Left colon (tissue), 2 donors: Measurements from ENCODE around the gene SUN1. TPM values are rescaled to one million over a fixed set of nuclear protein-coding genes. Genes with fewer than 3 reads are reported as not detected.
A peak's percentile ranks its signal among the peaks of the same experiment; 100 is the strongest.
"Not testable (repeated sequence)": the region's sequence is repeated elsewhere in the genome, so short reads cannot be mapped to it uniquely, and the experiment has no call there.

Experiments
- ATAC-seq: fragments of 200-7000 bp; cut with Tn5 transposase; one replicate; pipeline ENCODE4 v1.9.1; 2020; ENCODE audit warnings: mild to moderate bottlenecking, moderate library complexity
- DNase-seq, 2 donors: peaks; one replicate each; pipeline ENCODE4 v3.0.0-alpha.2; 2020
- intact Hi-C, 2 donors: fragments of 100-400 bp; cut with DNase I in 1 of 2; cut with micrococcal nuclease in 1 of 2; formaldehyde crosslinking; loops; one replicate each; pipeline versions ENCODE4 v1.11.2 to v1.14.0; 2022; cut with DNase I, micrococcal nuclease
- total RNA-seq, 2 donors: library from RNA; stranded (reverse); fragmentation: NEBNext Ultra II Directional; extraction: Animal tissue kit (Norgen Biotek cat#: 25700); gene quantifications; one replicate each; pipeline ENCODE4 v1.2.1, GENCODE V29; 2021
- donor health status: DM: no; HTN: no; CAD: no.
- donor health status: DM: yes; HTN: yes; CAD: no.

Gene SUN1
- total RNA-seq, 2 donors from 2014 or later: 149 to 158 TPM

DNA sequence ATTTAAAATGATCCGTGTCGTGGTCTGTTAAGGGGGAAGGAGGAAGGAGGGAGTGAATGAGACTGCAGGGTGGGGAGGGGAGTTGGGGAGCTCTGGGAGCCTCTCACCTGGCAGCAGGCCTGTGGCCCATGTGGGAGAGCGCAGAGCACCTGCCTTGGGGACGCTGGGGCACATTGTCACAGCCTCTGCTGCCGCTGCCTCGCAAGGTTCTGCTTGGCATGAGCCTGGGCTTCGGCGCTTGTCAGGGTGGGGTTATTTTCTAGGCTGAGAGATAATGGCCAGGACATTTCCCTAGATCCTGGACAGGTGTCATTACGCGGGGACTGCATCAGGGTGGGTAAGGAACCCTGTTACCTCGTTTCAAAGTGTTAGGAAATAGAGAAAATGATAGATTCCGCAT is 2.2 kb upstream of the SUN1 start:
- ATAC-seq (peak; percentile 51), DNase-seq (no peak)
- intact Hi-C loops: loop anchor here in 1 of 2 donors (10.0 kb wide), 1 partner anchor 45 kb away; no protein-coding TSS in a partner anchor

DNA sequence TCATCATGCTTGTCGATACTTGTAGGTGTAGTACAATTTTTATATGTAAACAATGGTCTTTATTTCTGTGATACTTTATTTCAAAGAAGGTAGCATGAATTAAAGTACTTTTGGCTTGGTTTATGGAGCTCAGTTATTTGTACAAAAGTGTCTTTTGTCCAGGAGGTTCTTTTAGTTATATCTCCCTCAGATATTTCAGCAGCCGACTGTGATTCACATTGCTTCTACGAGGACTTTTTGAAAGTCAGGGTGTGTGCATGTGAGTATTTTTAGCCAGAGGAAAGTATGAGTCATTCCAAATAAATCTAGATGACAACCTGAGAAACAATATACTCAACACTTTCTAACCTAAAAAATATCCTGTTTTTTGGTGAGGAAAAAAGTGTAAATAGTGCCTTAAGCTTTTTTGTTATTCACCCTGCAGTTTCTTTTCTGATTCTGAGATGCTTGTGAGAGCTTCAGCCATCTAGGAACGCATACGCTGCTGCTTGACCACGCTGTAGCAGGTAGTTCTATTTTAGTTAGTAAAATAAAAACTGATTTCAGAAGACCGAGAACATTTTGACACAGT is 595 bp upstream of the SUN1 start:
- intact Hi-C loops: loop anchor here in 1 of 2 donors (2.0 to 10.0 kb wide), 2 partner anchors 35 to 47 kb away; no protein-coding TSS in a partner anchor
- DNase-seq (no peak), ATAC-seq (peak; percentile 48)

DNA sequence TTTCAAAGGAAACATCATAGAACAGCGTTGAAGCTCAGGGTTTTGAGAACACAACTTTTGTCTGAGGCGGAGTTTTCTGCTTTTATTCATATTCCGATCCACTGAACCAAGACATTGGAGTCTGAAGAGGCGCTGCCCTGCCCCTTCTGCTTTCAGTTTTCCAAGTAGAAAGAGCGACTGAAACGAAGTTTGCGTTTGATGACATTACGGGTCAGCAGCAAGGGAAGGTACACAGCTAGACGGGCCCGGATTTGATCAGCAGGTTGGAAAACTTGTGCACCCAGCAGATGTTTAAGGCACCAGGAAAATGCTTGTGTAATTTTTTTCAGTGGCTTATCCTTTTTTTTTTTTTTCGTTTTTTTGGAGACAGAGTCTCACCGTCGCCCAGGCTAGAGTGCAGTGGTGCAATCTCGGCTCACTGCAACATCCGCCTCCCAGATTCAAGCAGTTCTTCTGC is 720 bp downstream of the SUN1 start:
- no peak for DNase-seq
- intact Hi-C loops: loop anchor here in 1 of 2 donors (2.0 to 10.0 kb wide), 2 partner anchors 34 to 48 kb away; no protein-coding TSS in a partner anchor
- ATAC-seq: no peak

DNA sequence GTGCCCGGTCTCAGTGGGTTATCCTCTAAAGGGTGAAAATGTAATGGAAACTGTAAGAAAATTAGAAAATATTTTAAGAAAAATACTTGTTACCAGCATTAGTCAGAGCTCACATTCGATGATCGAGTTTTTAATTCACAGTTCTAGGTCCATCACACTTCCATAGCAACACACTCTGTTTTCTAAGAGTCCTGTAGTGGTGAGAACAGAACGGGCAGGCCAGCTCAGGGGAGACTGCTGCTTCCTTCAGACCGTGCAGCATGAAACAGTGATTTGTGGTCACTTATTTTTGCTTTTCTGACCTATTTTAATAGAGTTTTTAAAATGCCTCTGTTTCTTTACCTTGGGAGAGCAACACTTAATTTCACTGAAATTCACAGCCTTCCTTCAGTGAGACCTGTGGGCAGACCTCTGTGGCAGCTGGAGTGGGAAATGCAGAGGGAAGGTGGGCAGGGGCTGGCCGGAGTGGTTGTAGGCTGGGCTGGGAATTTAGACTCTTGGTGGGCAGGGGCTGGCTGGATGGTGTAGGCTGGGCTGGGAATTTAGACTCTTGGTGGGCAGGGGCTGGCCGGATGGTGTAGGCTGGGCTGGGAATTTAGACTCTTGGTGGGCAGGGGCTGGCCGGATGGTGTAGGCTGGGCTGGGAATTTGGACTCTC is 1.5 kb downstream of the SUN1 start:
- ATAC-seq (no peak), DNase-seq (no peak)
- intact Hi-C loops: loop anchor here in 1 of 2 donors (2.0 to 10.0 kb wide), 2 partner anchors 33 to 49 kb away; no protein-coding TSS in a partner anchor

DNA sequence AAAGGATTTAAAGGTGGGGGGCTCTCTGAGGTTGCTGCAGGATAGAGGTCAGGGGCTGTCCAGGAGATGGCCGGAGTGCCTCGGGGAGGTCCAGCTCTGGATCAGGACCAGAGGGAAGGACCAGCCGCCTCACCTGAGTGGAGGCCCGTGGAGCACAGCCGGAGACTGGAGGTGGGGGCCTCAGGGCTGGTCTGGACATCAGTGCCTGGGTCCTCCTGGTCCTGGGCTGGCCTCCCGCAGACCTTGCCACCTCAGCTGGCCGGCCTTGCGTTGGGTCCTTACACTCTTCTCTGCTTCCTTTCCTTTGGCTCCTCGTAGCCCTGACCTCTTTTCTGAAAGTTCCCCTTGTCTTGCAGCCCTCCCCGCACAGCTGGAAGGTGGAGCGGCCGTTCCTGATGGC is 2.0 kb downstream of the SUN1 start:
- intact Hi-C loops: loop anchor here in 1 of 2 donors (10.0 kb wide), 1 partner anchor 49 kb away; no protein-coding TSS in a partner anchor

DNA sequence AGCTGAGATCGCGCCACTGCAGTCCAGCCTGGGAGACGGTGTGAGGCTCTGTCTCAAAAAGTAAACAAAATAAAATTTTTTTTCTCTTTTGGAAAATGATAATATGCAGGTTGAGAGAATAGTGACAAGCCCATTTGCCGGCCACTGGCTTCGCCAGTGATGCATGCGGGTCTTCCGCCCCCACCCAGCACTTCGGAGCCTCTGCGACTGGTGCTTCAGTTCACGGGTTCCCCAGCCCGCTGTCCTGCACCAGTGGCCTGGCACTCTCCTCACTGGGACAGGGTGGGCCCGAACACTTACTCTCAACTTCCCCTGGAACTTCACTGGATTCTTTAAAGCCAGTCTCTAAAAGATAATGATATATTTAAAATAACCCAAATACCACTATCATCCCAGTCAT is 2.7 kb downstream of the SUN1 start:
- DNase-seq (no peak), ATAC-seq (no peak)
- intact Hi-C loops: loop anchor here in 1 of 2 donors (10.0 kb wide), 1 partner anchor 50 kb away; no protein-coding TSS in a partner anchor

More for the DNA sequence above, 2.0 kb downstream of the SUN1 start:
- DNase-seq: no peak
- no peak for ATAC-seq

DNA sequence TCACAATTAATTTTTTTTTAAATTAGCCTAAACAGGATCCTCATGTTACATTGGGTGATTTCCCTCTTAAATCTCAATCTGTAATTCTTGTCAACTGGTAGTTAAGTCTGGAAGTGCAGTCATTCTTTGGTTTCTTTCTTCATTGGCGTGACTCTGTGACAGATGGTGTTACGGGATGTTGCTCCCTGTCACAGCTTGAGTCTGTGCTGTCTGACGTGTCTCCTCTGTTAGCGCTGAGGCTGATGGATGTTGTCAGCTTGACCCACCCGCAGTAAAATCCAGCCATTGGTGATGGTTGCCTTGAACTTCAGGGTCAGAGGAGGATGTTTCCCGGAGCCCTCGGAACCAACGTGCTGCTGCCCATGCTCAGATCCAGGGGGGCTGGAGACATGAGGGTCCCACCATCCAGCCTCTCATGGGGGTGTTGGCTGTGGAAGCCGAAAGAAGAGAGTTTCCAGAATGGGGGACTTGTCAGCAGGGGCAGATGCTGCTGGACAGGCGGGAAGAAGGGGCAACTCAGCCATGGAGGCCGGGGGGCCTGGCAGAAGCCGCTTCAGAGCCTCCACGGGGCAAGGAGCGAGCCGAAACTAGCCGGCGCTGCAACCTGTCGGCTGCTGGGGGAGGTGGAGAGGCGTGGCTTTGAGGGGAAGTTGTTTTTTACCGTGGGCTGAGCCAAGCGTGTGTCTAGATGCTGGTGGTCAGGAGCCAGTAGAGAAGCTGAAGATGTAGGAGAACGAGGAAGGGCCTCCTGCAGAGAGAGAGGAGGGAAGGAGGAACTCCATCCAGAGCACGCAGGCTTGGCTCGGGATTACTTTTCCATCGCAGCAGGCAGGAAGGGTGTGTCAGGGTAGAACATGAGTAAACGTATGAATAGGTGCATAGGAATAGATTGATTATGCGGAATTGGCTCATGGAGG is 3.5 kb downstream of the SUN1 start:
- ATAC-seq (peak; percentile 83), DNase-seq (no peak)
- intact Hi-C loops: loop anchor here in 1 of 2 donors (10.0 kb wide), 1 partner anchor 51 kb away; no protein-coding TSS in a partner anchor

DNA sequence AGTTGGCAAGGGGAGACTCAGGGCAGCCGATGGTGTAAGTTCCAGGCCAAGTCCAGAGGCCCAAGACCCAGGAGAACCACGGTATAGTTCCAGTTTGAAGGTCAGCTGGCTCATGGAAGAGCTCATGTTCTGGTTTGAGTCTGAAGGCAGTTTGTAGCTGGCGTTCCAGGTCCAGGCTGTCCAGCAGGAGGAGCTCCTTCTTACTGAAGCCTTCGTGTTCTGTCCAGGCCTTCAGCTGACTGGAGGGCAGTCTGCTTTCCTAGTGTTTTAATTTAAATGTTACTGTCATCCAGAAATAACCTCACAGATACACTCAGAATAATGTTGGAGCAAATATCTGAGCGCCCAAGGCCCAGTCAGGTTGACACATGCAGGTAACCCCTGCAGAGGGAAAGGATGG is 4.2 kb downstream of the SUN1 start:
- DNase-seq (peak in 1 of 2 donors; percentile 57), ATAC-seq (peak; percentile 70)
- intact Hi-C loops: loop anchor here in 1 of 2 donors (10.0 kb wide), 1 partner anchor 52 kb away; no protein-coding TSS in a partner anchor

DNA sequence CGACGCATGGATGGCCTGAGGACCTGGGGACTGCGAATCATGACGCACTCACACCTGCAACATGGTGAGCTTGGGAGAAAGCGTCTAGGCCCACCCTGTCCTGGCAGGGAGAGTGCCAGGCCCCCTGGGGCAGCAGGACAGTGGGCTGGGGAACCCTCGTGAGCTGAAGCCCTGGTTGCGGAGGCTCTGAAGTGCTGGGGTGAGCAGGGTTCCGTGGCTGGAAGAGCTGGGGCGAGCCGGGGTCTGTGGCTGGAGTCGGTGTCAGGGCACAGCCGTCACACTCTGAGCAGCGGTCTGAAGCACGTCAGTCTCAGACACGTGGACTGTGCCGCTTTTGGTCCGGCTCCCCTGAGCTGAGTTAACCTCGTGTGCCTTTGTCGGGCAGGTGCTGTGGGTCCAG is 4.7 kb downstream of the SUN1 start:
- intact Hi-C loops: loop anchor here in 1 of 2 donors (10.0 kb wide), 1 partner anchor 52 kb away; no protein-coding TSS in a partner anchor
- DNase-seq: no peak
- ATAC-seq: no peak

DNA sequence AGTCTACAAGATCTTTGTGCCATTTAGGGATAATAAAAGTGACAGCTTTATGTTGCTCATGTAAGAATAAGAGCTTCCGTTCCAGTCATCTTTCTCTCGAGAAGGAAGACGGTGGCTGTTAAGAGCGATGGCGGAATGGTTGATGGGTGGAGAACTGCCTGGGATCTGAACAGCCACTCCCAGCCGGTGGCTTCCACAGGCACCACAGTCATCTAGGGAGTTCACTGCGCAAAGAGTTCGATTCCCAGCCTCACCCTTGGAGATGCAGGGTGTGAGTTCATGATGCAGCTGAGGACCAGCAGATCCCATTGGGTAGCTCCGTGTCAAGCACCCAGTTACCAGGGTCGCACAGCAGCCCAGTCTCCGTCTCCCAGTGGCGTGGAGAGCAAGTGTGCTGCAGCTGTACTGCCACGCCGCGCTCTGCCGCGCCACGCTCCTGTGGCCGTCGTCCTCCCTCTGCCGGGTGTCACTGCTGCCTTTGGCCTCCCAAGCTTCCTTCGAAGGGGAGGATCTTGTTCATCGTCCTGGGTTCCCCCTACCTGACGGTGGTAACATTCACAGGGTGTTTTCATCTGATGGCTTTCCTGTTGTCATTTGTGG is 7.8 kb downstream of the SUN1 start:
- intact Hi-C loops: no loop called here
- DNase-seq: no peak
- no peak for ATAC-seq

DNA sequence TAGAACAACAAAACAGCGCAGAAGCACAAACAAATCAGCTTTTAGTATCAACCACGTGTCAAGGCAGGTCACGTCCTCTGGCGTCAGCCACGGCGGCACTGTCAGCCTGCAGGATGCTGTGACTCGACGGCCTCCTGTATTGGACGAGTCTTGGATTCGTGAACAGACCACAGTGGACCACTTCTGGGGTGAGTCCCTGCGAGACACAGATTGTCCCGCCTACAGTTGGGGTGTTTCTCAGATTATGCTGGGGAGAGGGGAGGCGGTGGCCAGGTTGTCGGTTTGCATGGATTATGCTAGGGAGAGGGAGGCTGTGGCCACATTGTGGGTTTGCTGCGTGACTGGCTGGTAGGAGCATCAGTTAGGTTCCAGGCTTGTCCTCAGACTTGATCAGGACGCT is 9.7 kb downstream of the SUN1 start:
- DNase-seq: no peak
- ATAC-seq: no peak
- intact Hi-C loops: no loop called here

DNA sequence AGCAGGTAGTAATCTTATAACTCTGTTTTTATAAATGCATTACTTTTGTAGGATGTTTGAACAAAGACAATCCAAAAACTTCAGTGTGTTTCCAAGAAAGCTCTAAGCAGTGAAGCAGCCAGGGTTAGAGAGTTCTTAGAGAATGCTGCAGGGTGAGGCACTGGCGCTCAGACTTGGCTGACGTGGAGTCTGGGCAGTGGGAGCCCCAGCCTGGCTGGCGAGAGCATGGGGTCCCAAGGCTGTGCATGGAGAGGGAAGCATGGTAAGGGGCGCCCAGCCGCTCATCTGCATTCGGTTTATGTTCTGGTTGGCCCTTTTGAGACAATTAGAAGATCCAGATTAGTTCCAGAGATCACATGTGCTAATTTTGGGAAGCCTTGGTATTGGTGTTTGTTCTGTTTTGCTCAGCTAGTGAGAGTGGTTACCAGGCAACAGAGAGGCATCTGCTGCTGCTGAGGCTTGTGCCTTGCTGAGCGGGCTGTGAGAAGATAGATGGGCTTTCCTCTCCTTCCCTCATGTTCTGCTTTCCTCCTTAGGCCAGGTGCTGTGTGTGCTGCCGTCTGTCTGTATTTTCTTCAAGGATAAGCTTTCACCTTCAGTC is 10.3 kb downstream of the SUN1 start:
- ATAC-seq: no peak
- no peak for DNase-seq
- intact Hi-C loops: no loop called here

DNA sequence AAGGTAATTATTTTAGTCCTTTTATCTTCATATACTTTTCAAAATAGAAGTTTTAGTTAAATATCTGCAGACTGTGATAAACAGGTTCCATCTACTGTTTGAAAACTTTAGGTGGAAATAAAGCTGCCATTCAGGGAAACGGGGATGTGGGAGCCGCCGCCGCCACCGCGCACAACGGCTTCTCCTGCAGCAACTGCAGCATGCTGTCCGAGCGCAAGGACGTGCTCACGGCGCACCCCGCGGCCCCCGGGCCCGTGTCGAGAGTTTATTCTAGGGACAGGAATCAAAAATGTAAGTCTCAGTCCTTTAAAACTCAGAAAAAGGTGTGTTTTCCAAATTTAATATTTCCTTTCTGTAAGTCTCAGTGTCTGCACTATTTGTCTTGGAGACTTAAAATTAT is 11.0 kb downstream of the SUN1 start:
- intact Hi-C loops: no loop called here
- no peak for ATAC-seq

DNA sequence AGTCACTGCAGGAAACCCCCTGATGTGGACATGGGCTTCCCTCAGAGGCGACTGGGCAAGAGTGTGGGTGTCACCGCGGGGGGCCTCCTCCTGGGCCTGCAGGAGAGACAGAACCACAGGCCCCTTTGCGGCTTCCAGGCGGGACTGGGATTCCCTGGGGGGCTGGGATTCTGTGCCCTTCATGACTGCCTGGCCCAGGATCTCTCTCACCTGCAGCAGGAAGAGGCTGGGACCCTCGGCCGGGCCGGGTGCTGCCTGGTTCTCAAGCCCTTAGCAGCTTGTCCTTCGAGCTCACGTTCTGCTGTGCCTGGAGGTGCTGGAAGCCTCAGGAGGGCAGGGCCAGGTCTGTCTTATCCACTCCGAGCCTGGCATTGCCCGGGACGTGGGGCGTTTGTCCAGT is 11.8 kb downstream of the SUN1 start:
- intact Hi-C loops: no loop called here
- ATAC-seq: no peak

More for the DNA sequence above, 11.0 kb downstream of the SUN1 start:
- no peak for DNase-seq

DNA sequence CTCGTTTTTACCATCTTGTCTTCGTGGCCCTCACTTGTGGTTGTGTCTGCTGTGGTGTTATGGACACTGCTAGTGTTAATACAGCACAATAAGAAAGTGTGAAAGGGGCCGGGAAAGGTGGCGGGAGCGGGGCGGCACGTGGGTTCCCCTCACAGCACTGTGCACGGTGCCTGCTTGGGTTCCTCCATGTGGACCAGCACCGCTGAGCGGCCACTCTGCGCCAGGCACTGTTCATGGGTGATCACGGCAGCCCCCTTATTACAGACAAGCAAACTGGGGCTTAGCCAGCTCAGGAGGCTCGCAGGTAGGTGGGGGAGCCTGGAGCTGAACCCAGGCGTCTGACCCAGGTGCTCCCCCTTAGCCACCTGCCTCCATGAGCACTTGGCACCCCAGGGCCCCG is 12.2 kb downstream of the SUN1 start:
- ATAC-seq: no peak
- intact Hi-C loops: no loop called here
- DNase-seq: no peak

More for the DNA sequence above, 11.8 kb downstream of the SUN1 start:
- DNase-seq: no peak

DNA sequence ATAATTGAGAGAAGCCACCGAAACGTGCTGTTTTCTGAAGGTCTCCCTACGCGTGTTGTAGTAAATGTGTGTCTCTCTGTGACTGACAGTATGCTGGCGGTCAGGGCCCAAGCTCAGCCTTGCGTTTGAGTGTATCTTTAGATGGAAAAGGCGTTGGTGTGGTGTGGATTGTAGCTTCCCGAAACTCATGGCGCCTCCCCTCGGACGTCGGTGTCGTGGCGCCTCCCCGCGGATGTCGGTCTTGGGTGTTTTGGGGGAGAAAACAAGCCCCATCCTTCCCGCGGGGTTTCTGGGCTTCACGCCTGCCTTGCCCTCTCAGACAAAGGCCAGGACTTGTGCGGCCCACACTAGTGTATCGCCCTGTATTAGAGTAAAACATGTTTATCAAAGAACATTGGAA is 12.8 kb downstream of the SUN1 start:
- no peak for ATAC-seq
- intact Hi-C loops: no loop called here
- DNase-seq: no peak

DNA sequence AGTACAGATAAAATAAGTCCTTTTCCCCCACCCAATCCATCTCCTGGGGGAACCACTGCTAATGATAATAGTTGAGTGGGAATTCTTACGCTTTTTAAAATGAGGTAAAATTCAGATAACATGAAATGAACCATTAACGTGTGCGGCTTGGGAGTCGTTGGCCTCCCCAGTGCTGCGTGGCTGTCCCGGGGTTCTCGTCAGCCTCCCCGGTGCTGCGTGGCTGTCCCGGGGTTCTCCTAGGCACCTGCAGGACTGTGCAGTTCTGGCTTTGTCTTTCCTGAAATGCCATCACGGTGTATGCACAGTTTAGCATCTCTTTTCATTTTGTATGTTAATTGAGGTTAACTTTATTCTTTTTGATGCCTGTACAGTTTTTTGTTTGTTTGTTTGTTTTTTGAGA is 13.5 kb downstream of the SUN1 start:
- no peak for ATAC-seq
- intact Hi-C loops: no loop called here
- no peak for DNase-seq

DNA sequence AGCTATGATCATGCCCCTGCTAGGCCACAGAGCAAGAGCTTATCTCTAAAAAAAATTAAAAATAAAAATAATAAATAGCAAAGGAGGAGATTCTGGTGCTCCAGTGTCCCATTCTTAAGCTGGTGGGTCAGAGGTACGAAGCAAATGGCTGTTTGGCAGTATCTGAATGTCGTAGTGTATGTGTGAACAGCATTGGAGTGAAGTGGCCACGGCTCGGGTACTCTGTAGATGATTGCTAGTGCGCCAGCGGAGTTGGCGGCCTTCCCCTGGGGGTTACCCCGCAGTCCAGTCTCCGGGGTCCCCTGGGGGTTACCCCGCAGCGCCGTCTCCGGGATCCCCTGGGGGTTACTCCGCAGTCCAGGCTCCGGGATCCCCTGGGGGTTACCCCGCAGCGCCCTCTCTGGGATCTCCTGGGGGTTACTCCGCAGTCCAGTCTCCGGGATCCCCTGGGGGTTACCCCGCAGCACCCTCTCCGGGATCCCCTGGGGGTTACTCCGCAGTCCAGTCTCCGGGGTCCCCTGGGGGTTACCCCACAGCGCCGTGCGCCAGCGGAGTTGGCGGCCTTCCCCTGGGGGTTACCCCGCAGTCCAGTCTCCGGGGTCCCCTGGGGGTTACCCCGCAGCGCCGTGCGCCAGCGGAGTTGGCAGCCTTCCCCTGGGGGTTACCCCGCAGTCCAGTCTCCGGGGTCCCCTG is 14.8 kb downstream of the SUN1 start:
- ATAC-seq, DNase-seq, intact Hi-C loops: not testable (repeated sequence)
